H9 (cell line): ENCODE measurements around the gene SWI5. TPM values are rescaled to one million over a fixed set of nuclear protein-coding genes. Genes with fewer than 3 reads are reported as not detected.

Experiments
- DNase-seq: peaks from one replicate; pipeline ENCODE4 v3.0.0-alpha.2; 2017
- H2AFZ ChIP-seq: one replicate; pipeline ENCODE4 v1.6.1; 2013; ENCODE audit warnings: mild to moderate bottlenecking, low read length, control low read depth, moderate library complexity
- H2AK5ac ChIP-seq: 2 replicates; pipeline ENCODE4 v1.6.1; 2013; ENCODE audit warnings: low read length, control low read depth, mixed read lengths; ENCODE audit not compliant: insufficient read length
- H2BK120ac ChIP-seq: one replicate; pipeline ENCODE4 v1.6.1; 2013; ENCODE audit warnings: low read depth, mild to moderate bottlenecking, low read length, control low read depth, inconsistent platforms; ENCODE audit not compliant: poor library complexity, severe bottlenecking
- H2BK12ac ChIP-seq: 2 replicates; pipeline ENCODE4 v1.6.1; 2013; ENCODE audit warnings: low read length, control low read depth, mixed read lengths, low read depth; ENCODE audit not compliant: insufficient read length
- H2BK15ac ChIP-seq: 2 replicates; pipeline ENCODE4 v1.6.1; 2013; ENCODE audit warnings: low read depth, low read length, control low read depth
- H2BK20ac ChIP-seq: one replicate; pipeline ENCODE4 v1.6.1; 2013; ENCODE audit warnings: low read depth, mild to moderate bottlenecking, low read length, control low read depth, inconsistent platforms; ENCODE audit not compliant: poor library complexity, severe bottlenecking
- H2BK5ac ChIP-seq: 2 replicates; pipeline ENCODE4 v1.6.1; 2013; ENCODE audit warnings: low read length, control low read depth, mixed read lengths; ENCODE audit not compliant: insufficient read length
- H3K14ac ChIP-seq: 2 replicates; pipeline ENCODE4 v1.6.1; 2013; ENCODE audit warnings: low read length, control low read depth; ENCODE audit not compliant: insufficient read depth
- H3K18ac ChIP-seq: 2 replicates; pipeline ENCODE4 v1.6.1; 2013; ENCODE audit warnings: low read depth, mild to moderate bottlenecking, mixed read lengths, low read length, control low read depth; ENCODE audit not compliant: insufficient read length
- H3K23ac ChIP-seq: 2 replicates; pipeline ENCODE4 v1.6.1; 2013; ENCODE audit warnings: low read length, control low read depth, mixed read lengths, low read depth; ENCODE audit not compliant: insufficient read length
- H3K23me2 ChIP-seq: 2 replicates; pipeline ENCODE4 v1.6.1; 2013; ENCODE audit warnings: low read depth, mild to moderate bottlenecking, mixed read lengths, low read length, control low read depth; ENCODE audit not compliant: insufficient read length, poor library complexity, severe bottlenecking
- H3K27ac ChIP-seq: 2 replicates; pipeline ENCODE4 v1.5.1; 2013; ENCODE audit warnings: low read length, control low read depth, mixed read lengths, low read depth; ENCODE audit not compliant: insufficient read length
- H3K27me3 ChIP-seq: 2 replicates; pipeline ENCODE4 v1.6.1; 2013; ENCODE audit warnings: low read length, control low read depth, inconsistent platforms; ENCODE audit not compliant: insufficient read depth
- H3K4ac ChIP-seq: 2 replicates; pipeline ENCODE4 v1.6.1; 2013; ENCODE audit warnings: low read depth, mild to moderate bottlenecking, control low read depth, inconsistent platforms, low read length, moderate library complexity
- H3K4me1 ChIP-seq: 2 replicates; pipeline ENCODE4 v1.6.1; 2013; ENCODE audit warnings: low read length, control low read depth, inconsistent platforms; ENCODE audit not compliant: insufficient read depth
- H3K4me2 ChIP-seq: 2 replicates; pipeline ENCODE4 v1.6.1; 2013; ENCODE audit warnings: low read length, control low read depth, mixed read lengths; ENCODE audit not compliant: insufficient read length, insufficient read depth
- H3K56ac ChIP-seq: 2 replicates; pipeline ENCODE4 v1.6.1; 2013; ENCODE audit warnings: low read depth, mild to moderate bottlenecking, mixed read lengths, low read length, control low read depth; ENCODE audit not compliant: insufficient read length
- H3K79me1 ChIP-seq: 2 replicates; pipeline ENCODE4 v1.6.1; 2013; ENCODE audit warnings: low read depth, mild to moderate bottlenecking, moderate library complexity, low read length, control low read depth, inconsistent platforms; ENCODE audit not compliant: insufficient read depth, poor library complexity, severe bottlenecking
- H3K79me2 ChIP-seq: 2 replicates; pipeline ENCODE4 v1.6.1; 2013; ENCODE audit warnings: low read length, control low read depth, inconsistent platforms; ENCODE audit not compliant: insufficient read depth
- H3K9ac ChIP-seq: 2 replicates; pipeline ENCODE4 v1.6.1; 2013; ENCODE audit warnings: low read length, control low read depth, mixed read lengths; ENCODE audit not compliant: insufficient read length; ENCODE audit errors: extremely low read depth
- H3K9me3 ChIP-seq: one replicate; pipeline ENCODE4 v1.6.1; 2013; ENCODE audit warnings: low read depth, low read length, inconsistent platforms; ENCODE audit not compliant: control insufficient read depth
- H3T11ph ChIP-seq: one replicate; pipeline ENCODE4 v1.6.1; 2013; ENCODE audit warnings: mild to moderate bottlenecking, low read length, control low read depth, inconsistent platforms
- H4K20me1 ChIP-seq: one replicate; pipeline ENCODE4 v1.6.1; 2013; ENCODE audit not compliant: control insufficient read depth, insufficient read length, insufficient read depth
- H4K5ac ChIP-seq: 2 replicates; pipeline ENCODE4 v1.6.1; 2013; ENCODE audit warnings: low read depth, mild to moderate bottlenecking, mixed read lengths, low read length, control low read depth; ENCODE audit not compliant: insufficient read length
- H4K8ac ChIP-seq: replicated peaks from 2 replicates; pipeline ENCODE4 v1.6.1; 2013; ENCODE audit warnings: low read length, control low read depth, mixed read lengths, low read depth; ENCODE audit not compliant: insufficient read length
- H4K91ac ChIP-seq: 2 replicates; pipeline ENCODE4 v1.6.1; 2013; ENCODE audit warnings: low read depth, mild to moderate bottlenecking, moderate library complexity, mixed read lengths, low read length, control low read depth; ENCODE audit not compliant: insufficient read length
- H3K27ac Mint-ChIP-seq, 3 experiments: 2 replicates in 2 of 3; 3 replicates in 1 of 3; pipeline ENCODE4 v1.8.0; 2020 to 2021; ENCODE audit warnings: mixed read lengths in 3 of 3, mild to moderate bottlenecking in 1 of 3, moderate library complexity in 1 of 3
- H3K27me3 Mint-ChIP-seq: 2 replicates; pipeline ENCODE4 v1.8.0; 2021; ENCODE audit warnings: low read depth, mild to moderate bottlenecking, moderate library complexity, mixed read lengths
- H3K36me3 Mint-ChIP-seq, 3 experiments: 2 replicates in 2 of 3; 3 replicates in 1 of 3; pipeline ENCODE4 v1.8.0; 2020 to 2021; ENCODE audit warnings: low read depth in 3 of 3, mixed read lengths in 3 of 3; ENCODE audit not compliant: insufficient read depth in 1 of 3
- H3K4me1 Mint-ChIP-seq, 2 experiments: 2 replicates each; pipeline ENCODE4 v1.8.0; 2020; ENCODE audit warnings: mixed read lengths in 2 of 2
- H3K4me3 Mint-ChIP-seq, 2 experiments: 2 replicates in 1 of 2; 3 replicates in 1 of 2; pipeline ENCODE4 v1.8.0; 2020 to 2021; ENCODE audit warnings: mild to moderate bottlenecking in 2 of 2, mixed read lengths in 2 of 2, moderate library complexity in 1 of 2
- H3K9me3 Mint-ChIP-seq, 2 experiments: 2 replicates in 1 of 2; 3 replicates in 1 of 2; pipeline ENCODE4 v1.8.0; 2020; ENCODE audit warnings: mild to moderate bottlenecking in 2 of 2, mixed read lengths in 2 of 2, moderate library complexity in 1 of 2
- CTCF ChIP-seq: fragments of 200-600 bp; sonication (generic); conservative IDR thresholded peaks from 3 replicates; pipeline ENCODE4 v1.8.0; 2021; ENCODE audit warnings: antibody characterized with exemption, mild to moderate bottlenecking
- WGBS: extraction: QIAGEN DNeasy Blood & Tissue Kit; methylation state at CpG from one replicate; pipeline ENCODE4 v1.1.7; 2013; ENCODE audit warnings: missing lambda C conversion rate, low lambda C conversion rate, mixed read lengths; ENCODE audit not compliant: insufficient read length; ENCODE audit errors: extremely low coverage; 5-methylcytosine and 5-hydroxymethylcytosine counted together
- total RNA-seq: library from RNA; stranded (reverse); gene quantifications from 2 replicates; pipeline ENCODE4 v1.2.1, GENCODE V29; 2021

SWI5 gene
- total RNA-seq, 1 experiment from 2014 or later = 25.6 TPM

- Histone ChIP-seq H2AK5ac (no peak overlapping the region), H3K27me3 (no peaks in the 10 kb centered on the region), H3K79me1 (no peaks in the 10 kb centered on the region), H2AFZ (no peak overlapping the region), H4K8ac (no peak overlapping the region), H3K9me3 (no peaks in the 10 kb centered on the region), H3K4me2 (peak overlapping the region; percentile 58), H2BK12ac (no peak overlapping the region), H4K5ac (no peak overlapping the region), H3K4ac (no peak overlapping the region), H2BK15ac (no peak overlapping the region), H3K18ac (no peak overlapping the region), H3K23ac (no peak overlapping the region), H4K20me1 (no peaks in the 10 kb centered on the region), H2BK120ac (no peak overlapping the region), H3K14ac (0 out of 2 replicates have a peak overlapping the region, but pooled peaks have one; percentile 10), H3K23me2 (peaks cover 4% of the 10 kb centered on the region), H3K9ac (no peak overlapping the region), H4K91ac (no peak overlapping the region), H3K56ac (no peak overlapping the region), H2BK5ac (no peak overlapping the region), H3T11ph (no peak overlapping the region), H3K79me2 (peaks cover 3% of the 10 kb centered on the region), H2BK20ac (no peak overlapping the region), H3K4me1 (peaks cover 5% of the 10 kb centered on the region; the same call in 1 of the 2 replicates), H3K27ac (no peak overlapping the region)
- no peak for TF ChIP-seq CTCF
- peaks cover 6% of the 10 kb centered on the region for H3K27me3 Mint-ChIP-seq
- no CpG with 5 or more reads among the region's 81 CpGs for WGBS
- peaks cover 20 to 38% of the 10 kb centered on the region in 2 experiments for H3K4me1 Mint-ChIP-seq
- peak overlapping the region; percentile 77 to 83 for H3K4me3 Mint-ChIP-seq
- peaks cover 18 to 28% (median 21%) of the 10 kb centered on the region in 3 experiments for H3K36me3 Mint-ChIP-seq
- no peaks in the 10 kb centered on the region; a peak in 1 of 5 replicates for H3K9me3 Mint-ChIP-seq
- peak overlapping the region in 1 of 3 experiments; percentile 77; a peak in 2 of 7 replicates for H3K27ac Mint-ChIP-seq
- peak; percentile 96 for DNase-seq
Observed at GRCh38 chr9:128249908-128250838, 25.9 kb upstream of the SWI5 start.
